Measurements from ENCODE around the gene GPATCH1.
A peak's percentile ranks its signal among the peaks of the same experiment; 100 is the strongest.
"Not testable (repeated sequence)": the region's sequence is repeated elsewhere in the genome, so short reads cannot be mapped to it uniquely, and the experiment has no call there.

GPATCH1 gene

GRCh38 chr19:33125929-33126388, 45.0 kb downstream of the GPATCH1 start:
- H3K27ac ChIP-seq (ENCODE audit: low read length) = no peak overlapping the region
- H3K9ac ChIP-seq (ENCODE audit: low read depth, low read length) = no peak overlapping the region
- peaks cover 28% of the 10 kb centered on the region for H3K36me3 ChIP-seq (ENCODE audit: insufficient read depth, low read depth, low read length)
- no peaks in the 10 kb centered on the region for H3K9me3 ChIP-seq (ENCODE audit: insufficient read depth, low read depth, low read length)
- H3K4me1 ChIP-seq (ENCODE audit: insufficient read depth, low read length) = no peaks in the 10 kb centered on the region
- H3K4me3 ChIP-seq (ENCODE audit: low read length) = no peak overlapping the region
- H3K27me3 ChIP-seq (ENCODE audit: insufficient read depth, low read length) = no peaks in the 10 kb centered on the region

GRCh38 chr19:33126712-33127111, 45.7 kb downstream of the GPATCH1 start:
- not testable (repeated sequence) for H3K4me3 ChIP-seq (ENCODE audit: low read length); H3K27ac ChIP-seq (ENCODE audit: low read length)

GRCh38 chr19:33129901-33130300, 48.9 kb downstream of the GPATCH1 start:
- H3K4me1 ChIP-seq (ENCODE audit: insufficient read depth, low read length) = no peaks in the 10 kb centered on the region
- H3K36me3 ChIP-seq (ENCODE audit: insufficient read depth, low read depth, low read length) = peaks cover 28% of the 10 kb centered on the region
- no peaks in the 10 kb centered on the region for H3K27me3 ChIP-seq (ENCODE audit: insufficient read depth, low read length)
- no peak overlapping the region for H3K9ac ChIP-seq (ENCODE audit: low read depth, low read length)
- no peaks in the 10 kb centered on the region for H3K9me3 ChIP-seq (ENCODE audit: insufficient read depth, low read depth, low read length)
- no peak overlapping the region for H3K27ac ChIP-seq (ENCODE audit: low read length)
- no peak overlapping the region for H3K4me3 ChIP-seq (ENCODE audit: low read length)

More at GRCh38 chr19:33126712-33127111, 45.7 kb downstream of the GPATCH1 start:
- not testable (repeated sequence) for H3K9ac ChIP-seq (ENCODE audit: low read depth, low read length); H3K27me3 ChIP-seq (ENCODE audit: insufficient read depth, low read length); H3K9me3 ChIP-seq (ENCODE audit: insufficient read depth, low read depth, low read length); H3K4me1 ChIP-seq (ENCODE audit: insufficient read depth, low read length)
- peaks cover 28% of the 10 kb centered on the region for H3K36me3 ChIP-seq (ENCODE audit: insufficient read depth, low read depth, low read length)

GRCh38 chr19:33130433-33130832, 49.5 kb downstream of the GPATCH1 start:
- H3K4me1 ChIP-seq (ENCODE audit: insufficient read depth, low read length) = no peaks in the 10 kb centered on the region
- H3K9ac ChIP-seq (ENCODE audit: low read depth, low read length) = no peak overlapping the region; the same call in 1 of the 2 replicates
- H3K9me3 ChIP-seq (ENCODE audit: insufficient read depth, low read depth, low read length) = no peaks in the 10 kb centered on the region
- H3K36me3 ChIP-seq (ENCODE audit: insufficient read depth, low read depth, low read length) = peaks cover 28% of the 10 kb centered on the region
- H3K27me3 ChIP-seq (ENCODE audit: insufficient read depth, low read length) = no peaks in the 10 kb centered on the region
- no peak overlapping the region for H3K27ac ChIP-seq (ENCODE audit: low read length)
- no peak overlapping the region for H3K4me3 ChIP-seq (ENCODE audit: low read length)

GRCh38 chr19:33132021-33132420, 51.0 kb downstream of the GPATCH1 start, which contains the start of gene WDR88:
TSS of gene WDR88 (plus strand) at chr19:33132114. CDS start at chr19:33132170, 56 bp downstream.
- Histone ChIP-seq H3K36me3 (ENCODE audit: insufficient read depth, low read depth, low read length) (peaks cover 17% of the 10 kb centered on the region), H3K9me3 (ENCODE audit: insufficient read depth, low read depth, low read length) (no peaks in the 10 kb centered on the region), H3K4me1 (ENCODE audit: insufficient read depth, low read length) (no peaks in the 10 kb centered on the region), H3K4me3 (ENCODE audit: low read length) (no peak within 1 kb of the TSS), H3K27me3 (ENCODE audit: insufficient read depth, low read length) (no peaks in the 10 kb centered on the region), H3K9ac (ENCODE audit: low read depth, low read length) (no peak within 1 kb of the TSS), H3K27ac (ENCODE audit: low read length) (no peak within 1 kb of the TSS)

GRCh38 chr19:33132425-33132824, 51.4 kb downstream of the GPATCH1 start:
- no peak overlapping the region for H3K4me3 ChIP-seq (ENCODE audit: low read length)
- no peaks in the 10 kb centered on the region for H3K27me3 ChIP-seq (ENCODE audit: insufficient read depth, low read length)
- no peak overlapping the region for H3K27ac ChIP-seq (ENCODE audit: low read length)
- H3K9ac ChIP-seq (ENCODE audit: low read depth, low read length) = no peak overlapping the region
- H3K9me3 ChIP-seq (ENCODE audit: insufficient read depth, low read depth, low read length) = no peaks in the 10 kb centered on the region
- H3K36me3 ChIP-seq (ENCODE audit: insufficient read depth, low read depth, low read length) = peaks cover 17% of the 10 kb centered on the region; the same call in 1 of the 2 replicates
- no peaks in the 10 kb centered on the region for H3K4me1 ChIP-seq (ENCODE audit: insufficient read depth, low read length)

GRCh38 chr19:33133438-33134031, 52.6 kb downstream of the GPATCH1 start:
- Histone ChIP-seq H3K36me3 (ENCODE audit: insufficient read depth, low read depth, low read length) (peaks cover 11% of the 10 kb centered on the region; the same call in 1 of the 2 replicates), H3K27me3 (ENCODE audit: insufficient read depth, low read length) (no peaks in the 10 kb centered on the region), H3K9ac (ENCODE audit: low read depth, low read length) (no peak overlapping the region), H3K4me1 (ENCODE audit: insufficient read depth, low read length) (no peaks in the 10 kb centered on the region), H3K4me3 (ENCODE audit: low read length) (no peak overlapping the region), H3K27ac (ENCODE audit: low read length) (no peak overlapping the region), H3K9me3 (ENCODE audit: insufficient read depth, low read depth, low read length) (no peaks in the 10 kb centered on the region)

- Histone ChIP-seq H3K4me1 (ENCODE audit: insufficient read depth, low read length) (peaks cover 5% of the 10 kb centered on the region; the same call in 1 of the 2 replicates), H3K4me3 (ENCODE audit: low read length) (peak overlapping the region; percentile 26; the same call in 1 of the 2 replicates), H3K9ac (ENCODE audit: low read depth, low read length) (no peak overlapping the region), H3K27ac (ENCODE audit: low read length) (no peak overlapping the region), H3K36me3 (ENCODE audit: insufficient read depth, low read depth, low read length) (peaks cover 8% of the 10 kb centered on the region; the same call in 1 of the 2 replicates), H3K27me3 (ENCODE audit: insufficient read depth, low read length) (no peaks in the 10 kb centered on the region), H3K9me3 (ENCODE audit: insufficient read depth, low read depth, low read length) (no peaks in the 10 kb centered on the region)
These were observed 53.6 kb downstream of the GPATCH1 start for GRCh38 chr19:33134571-33135041.

GRCh38 chr19:33139165-33139564, 58.2 kb downstream of the GPATCH1 start:
- H3K4me1 ChIP-seq (ENCODE audit: insufficient read depth, low read length) = peaks cover 6% of the 10 kb centered on the region; the same call in 1 of the 2 replicates
- H3K9me3 ChIP-seq (ENCODE audit: insufficient read depth, low read depth, low read length) = no peaks in the 10 kb centered on the region
- no peaks in the 10 kb centered on the region for H3K36me3 ChIP-seq (ENCODE audit: insufficient read depth, low read depth, low read length)
- no peak overlapping the region for H3K4me3 ChIP-seq (ENCODE audit: low read length)
- no peak overlapping the region for H3K27ac ChIP-seq (ENCODE audit: low read length)
- no peak overlapping the region; the same call in 1 of the 2 replicates for H3K9ac ChIP-seq (ENCODE audit: low read depth, low read length)
- no peaks in the 10 kb centered on the region for H3K27me3 ChIP-seq (ENCODE audit: insufficient read depth, low read length)

GRCh38 chr19:33143897-33144405, 63.0 kb downstream of the GPATCH1 start:
- Histone ChIP-seq H3K27ac (ENCODE audit: low read length) (no peak overlapping the region), H3K4me1 (ENCODE audit: insufficient read depth, low read length) (peaks cover 6% of the 10 kb centered on the region; the same call in 1 of the 2 replicates), H3K9me3 (ENCODE audit: insufficient read depth, low read depth, low read length) (no peaks in the 10 kb centered on the region), H3K9ac (ENCODE audit: low read depth, low read length) (no peak overlapping the region), H3K27me3 (ENCODE audit: insufficient read depth, low read length) (no peaks in the 10 kb centered on the region), H3K36me3 (ENCODE audit: insufficient read depth, low read depth, low read length) (no peaks in the 10 kb centered on the region), H3K4me3 (ENCODE audit: low read length) (no peak overlapping the region)

- Histone ChIP-seq H3K4me3 (ENCODE audit: low read length) (no peak overlapping the region), H3K9ac (ENCODE audit: low read depth, low read length) (no peak overlapping the region), H3K9me3 (ENCODE audit: insufficient read depth, low read depth, low read length) (no peaks in the 10 kb centered on the region), H3K4me1 (ENCODE audit: insufficient read depth, low read length) (no peaks in the 10 kb centered on the region), H3K27ac (ENCODE audit: low read length) (no peak overlapping the region), H3K36me3 (ENCODE audit: insufficient read depth, low read depth, low read length) (no peaks in the 10 kb centered on the region), H3K27me3 (ENCODE audit: insufficient read depth, low read length) (no peaks in the 10 kb centered on the region)
These were observed 65.2 kb downstream of the GPATCH1 start for GRCh38 chr19:33146209-33146608.

- Histone ChIP-seq H3K27ac (ENCODE audit: low read length) (no peak overlapping the region), H3K4me1 (ENCODE audit: insufficient read depth, low read length) (no peaks in the 10 kb centered on the region), H3K9me3 (ENCODE audit: insufficient read depth, low read depth, low read length) (no peaks in the 10 kb centered on the region), H3K27me3 (ENCODE audit: insufficient read depth, low read length) (no peaks in the 10 kb centered on the region), H3K9ac (ENCODE audit: low read depth, low read length) (no peak overlapping the region), H3K4me3 (ENCODE audit: low read length) (no peak overlapping the region), H3K36me3 (ENCODE audit: insufficient read depth, low read depth, low read length) (no peaks in the 10 kb centered on the region)
These were observed 66.6 kb downstream of the GPATCH1 start for GRCh38 chr19:33147538-33147937.
